Measurements from ENCODE around the gene GPD2. TPM values are rescaled to one million over a fixed set of nuclear protein-coding genes. Genes with fewer than 3 reads are reported as not detected.

GPD2 gene
- total and polyA plus RNA-seq, 5 donors from 2014 or later: 6.0 to 11.3 (median 9.0) TPM

DNA sequence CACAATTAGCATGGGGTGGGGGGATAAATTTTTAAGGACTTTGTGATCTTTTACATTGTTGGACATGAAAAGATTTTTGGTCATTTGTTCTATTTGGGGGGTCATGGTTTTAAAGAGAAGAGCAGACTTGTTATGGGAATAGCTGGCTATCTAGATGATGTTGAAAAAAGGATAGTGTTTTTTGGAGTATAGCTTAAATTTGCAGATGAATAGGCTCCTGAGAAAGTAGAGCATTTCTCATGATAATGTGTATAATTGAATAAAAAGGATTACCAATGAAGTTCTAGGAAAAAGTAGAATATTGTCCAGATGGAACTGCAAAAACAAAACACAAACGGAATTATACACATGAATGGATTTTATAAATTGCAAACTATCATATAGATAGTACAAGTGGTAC, 186.3 kb downstream of the GPD2 start:
- ATAC-seq (ENCODE audit: low read depth in 2 of 2): no peak

DNA sequence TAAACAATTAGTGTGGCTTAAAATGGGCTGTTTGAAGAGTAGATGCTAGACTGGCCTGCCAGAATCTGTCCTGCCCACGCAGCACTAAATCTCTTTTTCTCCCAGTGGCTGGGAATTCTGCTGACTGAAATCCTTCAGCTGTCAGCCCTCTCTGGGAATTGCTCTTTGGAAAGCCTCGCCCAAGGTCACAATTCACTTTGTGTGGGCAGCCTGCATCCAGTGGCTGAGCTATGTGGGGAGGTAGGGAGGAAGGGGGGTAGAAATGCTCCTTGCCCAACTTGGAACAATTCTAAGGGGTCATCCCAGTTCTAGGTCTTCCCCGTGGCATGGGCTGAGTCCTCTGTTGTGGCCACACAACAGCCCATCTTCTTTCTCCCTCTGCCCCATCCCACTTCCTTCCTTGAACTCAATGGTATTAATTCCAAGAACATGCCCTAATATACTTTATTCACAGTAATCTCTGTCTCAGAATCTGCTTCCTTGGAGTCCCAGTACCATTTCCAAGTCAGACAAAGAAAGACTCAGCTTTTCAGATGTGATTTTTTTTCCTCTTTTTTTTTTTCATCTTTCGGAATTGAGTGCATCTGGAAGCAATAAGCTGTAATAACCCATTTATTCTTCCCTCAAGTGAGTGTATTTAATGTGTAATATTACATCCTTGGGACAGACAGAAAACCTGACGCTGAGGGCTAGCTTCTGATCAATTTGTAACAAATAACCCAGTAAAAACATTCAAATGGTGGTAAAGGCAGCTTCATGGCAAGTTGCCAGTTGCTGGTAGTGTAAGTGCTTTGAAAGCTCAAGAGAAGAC, 189.4 kb downstream of the GPD2 start:
- no peaks in the 10 kb centered on the region for H3K36me3 Mint-ChIP-seq
- peaks cover 0 to 10% (median 0%) of the 10 kb centered on the region in 7 donors for H3K9me3 Mint-ChIP-seq
- peaks cover 12% of the 10 kb centered on the region for H3K27me3 Mint-ChIP-seq
- Histone ChIP-seq H3K27ac (ENCODE audit: insufficient read depth, low read length, poor library complexity, severe bottlenecking) (no peak overlapping the region), H3K9me3 (ENCODE audit: control insufficient read depth in 2 of 2, low read length in 2 of 2) (no peaks in the 10 kb centered on the region), H3K4me3 (ENCODE audit: low read depth, low read length) (no peak overlapping the region), H3K36me3 (ENCODE audit: control insufficient read depth, insufficient read depth, low read length) (no peaks in the 10 kb centered on the region), H3K27me3 (ENCODE audit: control insufficient read depth, insufficient read depth, low read length) (peaks cover 2% of the 10 kb centered on the region), H3K4me1 (ENCODE audit: control insufficient read depth, insufficient read depth, low read length, poor library complexity, severe bottlenecking) (no peaks in the 10 kb centered on the region)
- no peak for DNase-seq
- ATAC-seq (ENCODE audit: low read depth in 2 of 2): no peak
- H3K27ac Mint-ChIP-seq: no peak overlapping the region
- H3K4me1 Mint-ChIP-seq: no peaks in the 10 kb centered on the region
- H3K4me3 Mint-ChIP-seq: no peak overlapping the region

More for the DNA sequence above, 186.3 kb downstream of the GPD2 start:
- no peaks in the 10 kb centered on the region for H3K27me3 ChIP-seq (ENCODE audit: control insufficient read depth, insufficient read depth, low read length)
- Mint-ChIP-seq H3K27ac (no peak overlapping the region), H3K4me3 (no peak overlapping the region), H3K4me1 (no peaks in the 10 kb centered on the region), H3K9me3 (peaks cover 0 to 10% (median 0%) of the 10 kb centered on the region in 7 donors), H3K27me3 (peaks cover 8% of the 10 kb centered on the region), H3K36me3 (no peaks in the 10 kb centered on the region)
- H3K27ac ChIP-seq (ENCODE audit: insufficient read depth, low read length, poor library complexity, severe bottlenecking): no peak overlapping the region
- no peak overlapping the region for H3K4me3 ChIP-seq (ENCODE audit: low read depth, low read length)
- no peak for DNase-seq
- no peaks in the 10 kb centered on the region for H3K9me3 ChIP-seq (ENCODE audit: control insufficient read depth in 2 of 2, low read length in 2 of 2)
- H3K36me3 ChIP-seq (ENCODE audit: control insufficient read depth, insufficient read depth, low read length): no peaks in the 10 kb centered on the region
- no peaks in the 10 kb centered on the region for H3K4me1 ChIP-seq (ENCODE audit: control insufficient read depth, insufficient read depth, low read length, poor library complexity, severe bottlenecking)

DNA sequence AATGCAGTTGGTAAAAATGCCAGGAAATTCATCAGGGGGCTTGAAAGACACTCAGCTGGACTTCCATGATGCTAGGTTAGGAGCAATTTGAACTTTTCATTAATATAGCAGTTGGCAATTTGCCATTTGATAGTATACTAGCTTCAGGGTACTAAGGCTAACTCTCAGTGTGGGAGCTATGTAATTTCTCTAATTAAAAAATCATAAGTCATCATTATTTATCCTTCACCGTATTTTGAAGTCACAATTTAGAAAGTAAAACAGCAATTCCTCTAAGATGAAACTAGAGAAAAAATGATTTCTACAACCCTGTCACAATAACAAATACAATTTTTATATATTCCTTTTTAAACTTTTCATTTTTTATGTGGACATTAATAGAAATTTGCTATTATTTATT, 190.8 kb downstream of the GPD2 start:
- Mint-ChIP-seq H3K4me3 (no peak overlapping the region), H3K9me3 (peaks cover 0 to 10% (median 0%) of the 10 kb centered on the region in 7 donors), H3K4me1 (no peaks in the 10 kb centered on the region), H3K36me3 (no peaks in the 10 kb centered on the region), H3K27me3 (peaks cover 12% of the 10 kb centered on the region), H3K27ac (no peak overlapping the region)
- Histone ChIP-seq H3K36me3 (ENCODE audit: control insufficient read depth, insufficient read depth, low read length) (no peaks in the 10 kb centered on the region), H3K9me3 (ENCODE audit: control insufficient read depth in 2 of 2, low read length in 2 of 2) (no peaks in the 10 kb centered on the region), H3K4me1 (ENCODE audit: control insufficient read depth, insufficient read depth, low read length, poor library complexity, severe bottlenecking) (no peaks in the 10 kb centered on the region), H3K27ac (ENCODE audit: insufficient read depth, low read length, poor library complexity, severe bottlenecking) (no peak overlapping the region), H3K4me3 (ENCODE audit: low read depth, low read length) (no peak overlapping the region), H3K27me3 (ENCODE audit: control insufficient read depth, insufficient read depth, low read length) (peaks cover 2% of the 10 kb centered on the region)
- no peak for ATAC-seq (ENCODE audit: low read depth in 2 of 2)
- no peak for DNase-seq

DNA sequence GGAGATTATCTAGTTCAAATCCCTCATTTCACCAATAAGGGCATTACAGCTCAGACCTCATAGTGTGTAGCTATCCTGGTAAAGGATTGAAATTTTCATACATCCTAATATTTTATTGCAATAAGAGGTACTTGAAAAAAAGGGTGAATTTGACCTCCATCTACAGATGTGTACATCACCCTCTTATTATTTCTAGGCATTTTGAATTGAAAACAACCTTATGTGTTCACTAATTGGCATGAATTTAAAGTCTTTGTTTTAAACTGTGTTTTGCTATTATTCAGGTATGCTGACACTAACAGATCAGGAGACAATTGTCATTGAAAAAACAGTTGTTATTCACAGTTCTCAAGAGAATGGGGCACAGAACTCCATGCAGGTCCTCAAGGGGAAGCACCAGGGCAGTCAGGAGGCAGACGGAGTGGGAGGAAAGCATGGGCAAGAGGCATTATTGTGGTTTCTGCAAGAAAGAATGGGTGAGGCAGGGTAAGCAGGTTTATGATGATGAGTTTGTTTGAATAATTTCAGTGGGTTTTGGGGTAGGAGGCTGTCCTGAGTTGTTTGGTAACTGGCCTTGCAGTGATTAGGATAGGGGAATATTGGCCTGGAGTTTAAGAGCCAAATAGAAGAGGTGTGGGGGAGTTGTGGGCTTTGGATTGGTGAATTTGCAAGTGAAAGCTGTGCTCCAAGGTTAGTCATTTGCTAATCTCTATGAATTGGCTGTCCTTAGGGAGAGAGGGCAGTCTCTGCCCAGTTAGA, 194.6 kb downstream of the GPD2 start:
- H3K9me3 ChIP-seq (ENCODE audit: control insufficient read depth in 2 of 2, low read length in 2 of 2): no peaks in the 10 kb centered on the region
- H3K9me3 Mint-ChIP-seq: peaks cover 0 to 8% (median 0%) of the 10 kb centered on the region in 7 donors
- H3K36me3 ChIP-seq (ENCODE audit: control insufficient read depth, insufficient read depth, low read length): no peaks in the 10 kb centered on the region
- no peak overlapping the region for H3K27ac Mint-ChIP-seq
- H3K27me3 Mint-ChIP-seq: peaks cover 12% of the 10 kb centered on the region
- H3K27ac ChIP-seq (ENCODE audit: insufficient read depth, low read length, poor library complexity, severe bottlenecking): no peak overlapping the region
- H3K4me1 ChIP-seq (ENCODE audit: control insufficient read depth, insufficient read depth, low read length, poor library complexity, severe bottlenecking): no peaks in the 10 kb centered on the region
- DNase-seq (no peak), ATAC-seq (ENCODE audit: low read depth in 2 of 2) (no peak)
- no peaks in the 10 kb centered on the region for H3K4me1 Mint-ChIP-seq
- H3K27me3 ChIP-seq (ENCODE audit: control insufficient read depth, insufficient read depth, low read length): peaks cover 2% of the 10 kb centered on the region
- no peaks in the 10 kb centered on the region for H3K36me3 Mint-ChIP-seq
- H3K4me3 Mint-ChIP-seq: no peak overlapping the region
- no peak overlapping the region for H3K4me3 ChIP-seq (ENCODE audit: low read depth, low read length)

DNA sequence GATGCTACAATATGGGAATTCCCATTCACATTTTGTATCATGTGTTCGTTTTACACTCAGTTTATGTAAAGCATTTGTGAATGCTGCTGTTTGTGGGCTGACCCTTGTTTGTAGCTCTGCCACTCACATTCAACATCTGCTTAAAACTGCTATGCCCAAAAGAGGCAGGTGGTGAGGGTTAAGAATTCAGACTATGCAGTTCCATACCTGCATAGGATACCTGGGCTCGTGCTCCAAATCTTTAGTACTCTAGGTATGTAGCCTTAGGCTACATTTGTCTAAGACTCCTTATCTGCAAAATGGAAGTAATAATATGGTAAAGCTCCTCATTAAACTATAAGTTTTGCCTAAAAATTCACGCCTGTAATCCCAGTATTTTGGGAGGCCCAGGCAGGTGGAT, 199.5 kb downstream of the GPD2 start:
- ATAC-seq (ENCODE audit: low read depth in 2 of 2) (no peak), DNase-seq (no peak)
- H3K27me3 ChIP-seq (ENCODE audit: control insufficient read depth, insufficient read depth, low read length): no peaks in the 10 kb centered on the region
- peaks cover 0 to 5% (median 0%) of the 10 kb centered on the region in 7 donors for H3K9me3 Mint-ChIP-seq
- H3K27ac Mint-ChIP-seq: no peak overlapping the region
- no peaks in the 10 kb centered on the region for H3K36me3 ChIP-seq (ENCODE audit: control insufficient read depth, insufficient read depth, low read length)
- H3K27me3 Mint-ChIP-seq: peaks cover 8% of the 10 kb centered on the region
- H3K36me3 Mint-ChIP-seq: no peaks in the 10 kb centered on the region
- no peaks in the 10 kb centered on the region for H3K4me1 Mint-ChIP-seq
- H3K4me1 ChIP-seq (ENCODE audit: control insufficient read depth, insufficient read depth, low read length, poor library complexity, severe bottlenecking): no peaks in the 10 kb centered on the region
- no peak overlapping the region for H3K27ac ChIP-seq (ENCODE audit: insufficient read depth, low read length, poor library complexity, severe bottlenecking)
- H3K4me3 Mint-ChIP-seq: no peak overlapping the region
- no peaks in the 10 kb centered on the region for H3K9me3 ChIP-seq (ENCODE audit: control insufficient read depth in 2 of 2, low read length in 2 of 2)
- H3K4me3 ChIP-seq (ENCODE audit: low read depth, low read length): no peak overlapping the region

Other genes starting within 250 kb of the GPD2 start
- 398 TPM for gene NR4A2, start 103.7 kb upstream of the GPD2 start, total RNA-seq
- gene NR4A2, start 103.7 kb upstream of the GPD2 start, polyA plus RNA-seq: 10 to 100 TPM; 11.4 to 22.6 (median 13.4) TPM

Data from CD4-positive, CD25-positive, alpha-beta regulatory T cell (primary cell).